ENCODE results near the gene MYRFL. TPM values are rescaled to one million over a fixed set of nuclear protein-coding genes. Genes with fewer than 3 reads are reported as not detected.

MYRFL gene
- total RNA-seq, 1 donor from 2014 or later, result 0.14 TPM

DNA sequence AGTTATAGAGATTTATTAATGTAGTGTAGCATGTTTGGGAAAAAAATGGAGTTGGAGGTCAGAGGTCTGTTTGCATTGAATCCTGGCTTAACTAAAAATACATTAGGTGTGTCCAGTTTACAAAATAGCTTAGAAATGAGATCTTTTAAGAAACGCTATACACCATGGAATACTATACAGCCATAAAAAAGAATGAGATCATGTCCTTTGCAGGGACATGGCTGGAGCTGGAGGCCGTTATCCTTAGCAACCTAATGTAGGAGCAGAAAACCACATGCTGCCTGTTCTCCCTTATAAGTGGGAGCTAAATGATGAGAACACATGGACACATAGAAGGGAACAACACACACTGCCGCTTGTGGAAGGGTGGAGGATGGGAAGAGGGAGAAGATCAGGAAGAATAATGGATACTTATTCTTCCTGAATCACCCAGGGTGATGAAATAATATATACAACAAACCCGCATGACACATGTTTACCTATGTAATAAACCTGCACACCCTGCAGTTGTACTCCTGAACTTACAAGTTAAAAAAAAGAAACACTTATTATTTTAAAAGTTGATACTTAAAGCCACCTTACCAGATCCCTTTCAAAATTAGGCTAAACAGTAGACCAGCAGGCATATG lies 14.0 kb upstream of the MYRFL start:
- H3K27me3 ChIP-seq (ENCODE audit: low read depth), result no peaks in the 10 kb centered on the region
- DNase-seq, result no peak
- H3K36me3 ChIP-seq, result peaks cover 14% of the 10 kb centered on the region
- TF ChIP-seq CTCF (IDR thresholded peaks at IDR 0.05; ENCODE audit: borderline replicate concordance), result no peak
- H3K27ac ChIP-seq (replicated peaks), result no peak overlapping the region
- no peaks in the 10 kb centered on the region for H3K4me1 ChIP-seq
- H3K9me3 ChIP-seq (replicated peaks), result peaks cover 5% of the 10 kb centered on the region
- H3K4me3 ChIP-seq, result no peak overlapping the region
- intact Hi-C loops (cut with micrococcal nuclease), result no loop called here

DNA sequence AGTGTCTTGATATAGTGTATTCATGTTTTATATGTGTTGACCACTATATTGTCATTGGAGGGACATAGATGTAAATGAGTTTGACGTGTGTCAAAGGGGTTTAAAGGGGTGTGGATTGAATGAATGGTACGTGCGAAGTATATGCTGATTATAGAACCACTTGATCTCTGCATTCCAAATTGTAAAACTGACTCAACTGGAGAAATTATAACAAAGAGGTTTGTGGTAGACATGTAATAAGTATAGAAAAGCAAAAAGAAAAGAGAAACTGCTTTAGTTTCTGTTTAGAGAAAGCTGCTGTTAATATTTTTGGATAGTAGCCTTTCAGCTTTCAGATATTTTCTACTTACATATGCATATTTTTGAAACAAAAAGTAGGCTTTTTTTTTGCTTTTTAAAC lies 8.9 kb upstream of the MYRFL start:
- Histone ChIP-seq H3K4me1 (no peaks in the 10 kb centered on the region), H3K36me3 (peaks cover 10% of the 10 kb centered on the region), H3K4me3 (no peak overlapping the region), H3K9me3 (replicated peaks) (no peaks in the 10 kb centered on the region), H3K27ac (replicated peaks) (no peak overlapping the region), H3K27me3 (ENCODE audit: low read depth) (no peaks in the 10 kb centered on the region)
- DNase-seq, result no peak
- intact Hi-C loops (cut with micrococcal nuclease), result no loop called here
- TF ChIP-seq CTCF (IDR thresholded peaks at IDR 0.05; ENCODE audit: borderline replicate concordance), result no peak

- peaks cover 4% of the 10 kb centered on the region for H3K4me1 ChIP-seq
- no peaks in the 10 kb centered on the region for H3K9me3 ChIP-seq (replicated peaks)
- DNase-seq, result no peak
- intact Hi-C loops (cut with micrococcal nuclease), result no loop called here
- no peak overlapping the region for H3K27ac ChIP-seq (replicated peaks)
- no peak for TF ChIP-seq CTCF (IDR thresholded peaks at IDR 0.05; ENCODE audit: borderline replicate concordance)
- H3K4me3 ChIP-seq, result no peak overlapping the region
- H3K27me3 ChIP-seq (ENCODE audit: low read depth), result no peaks in the 10 kb centered on the region
- H3K36me3 ChIP-seq, result no peaks in the 10 kb centered on the region
Observed at GRCh38 chr12:69821032-69821455, 4.0 kb upstream of the MYRFL start.

DNA sequence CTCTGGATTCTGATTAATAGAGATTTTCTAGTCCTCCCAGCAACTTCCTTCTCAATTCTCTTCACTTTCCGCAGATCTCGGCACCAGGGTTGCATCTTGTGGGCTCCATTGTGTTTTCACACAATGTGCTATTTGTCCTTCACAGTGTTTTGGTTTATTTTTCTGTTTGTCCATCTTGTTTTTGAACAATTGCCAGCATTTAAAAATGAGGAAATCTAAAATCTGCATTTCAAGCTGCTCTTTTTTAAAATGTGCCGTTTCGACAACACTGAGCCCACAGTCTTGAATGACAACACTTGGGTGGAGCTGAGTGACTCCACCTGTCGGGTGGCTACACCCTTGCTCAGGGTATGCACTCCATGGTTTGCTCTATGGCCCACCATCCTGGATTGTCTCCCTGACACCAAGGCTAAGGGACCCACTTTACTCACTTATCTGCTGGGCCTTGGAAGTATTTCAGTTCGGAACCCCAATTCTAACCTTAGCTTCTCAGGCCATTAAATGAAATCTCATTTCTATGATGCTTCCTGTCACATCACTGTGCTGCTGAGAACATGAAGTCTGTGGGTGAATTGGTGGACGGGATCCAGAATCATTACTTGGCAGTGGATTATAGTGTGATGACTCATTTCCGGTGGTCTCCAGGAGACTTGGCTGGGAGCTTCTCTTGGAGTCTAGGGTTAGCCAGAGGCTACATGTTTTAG lies 3.4 kb upstream of the MYRFL start:
- no peak for TF ChIP-seq CTCF (IDR thresholded peaks at IDR 0.05; ENCODE audit: borderline replicate concordance)
- no peaks in the 10 kb centered on the region for H3K27me3 ChIP-seq (ENCODE audit: low read depth)
- DNase-seq, result no peak
- H3K27ac ChIP-seq (replicated peaks), result no peak overlapping the region
- no peaks in the 10 kb centered on the region for H3K36me3 ChIP-seq
- no peaks in the 10 kb centered on the region for H3K9me3 ChIP-seq (replicated peaks)
- intact Hi-C loops (cut with micrococcal nuclease), result no loop called here
- peaks cover 4% of the 10 kb centered on the region for H3K4me1 ChIP-seq
- no peak overlapping the region for H3K4me3 ChIP-seq

DNA sequence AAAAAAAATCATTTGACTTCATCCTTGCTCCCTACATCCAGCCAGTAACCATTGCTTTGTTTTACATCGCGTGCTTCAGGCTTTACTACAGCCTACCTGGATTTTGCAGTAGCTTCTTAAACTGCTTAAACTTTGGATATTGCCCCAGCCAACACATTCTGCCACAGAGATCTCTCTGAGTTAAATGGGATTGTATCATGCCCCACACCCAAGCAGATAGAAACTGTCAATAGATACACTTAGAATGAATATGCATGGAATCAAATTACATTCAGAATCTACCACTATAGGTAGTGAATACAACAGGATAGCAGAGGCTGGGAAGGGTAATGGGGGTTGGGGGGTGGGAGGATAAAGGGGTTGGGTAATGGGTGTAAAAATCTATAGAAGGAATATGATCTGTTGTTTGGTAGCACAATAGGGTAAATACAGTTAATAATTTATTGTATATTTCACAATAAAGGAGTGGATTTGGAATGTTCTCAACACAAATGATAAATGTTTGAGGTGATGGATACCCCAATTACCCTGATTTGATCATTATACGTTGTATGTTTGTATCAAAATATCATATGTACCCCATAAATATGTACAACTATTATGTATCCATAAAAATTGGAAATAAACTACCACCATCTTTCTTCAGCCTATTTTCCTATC lies 2.7 kb upstream of the MYRFL start:
- H3K27ac ChIP-seq (replicated peaks), result no peak overlapping the region
- intact Hi-C loops (cut with micrococcal nuclease), result no loop called here
- no peak for DNase-seq
- peaks cover 4% of the 10 kb centered on the region for H3K4me1 ChIP-seq
- no peaks in the 10 kb centered on the region for H3K36me3 ChIP-seq
- H3K4me3 ChIP-seq, result no peak overlapping the region
- no peaks in the 10 kb centered on the region for H3K27me3 ChIP-seq (ENCODE audit: low read depth)
- no peak for TF ChIP-seq CTCF (IDR thresholded peaks at IDR 0.05; ENCODE audit: borderline replicate concordance)
- H3K9me3 ChIP-seq (replicated peaks), result no peaks in the 10 kb centered on the region

Measured in left ventricle myocardium inferior (tissue), 1 donor.